Measurements from ENCODE around the gene DENND4C.
"Not testable (repeated sequence)": the region's sequence is repeated elsewhere in the genome, so short reads cannot be mapped to it uniquely, and the experiment has no call there.

DNA sequence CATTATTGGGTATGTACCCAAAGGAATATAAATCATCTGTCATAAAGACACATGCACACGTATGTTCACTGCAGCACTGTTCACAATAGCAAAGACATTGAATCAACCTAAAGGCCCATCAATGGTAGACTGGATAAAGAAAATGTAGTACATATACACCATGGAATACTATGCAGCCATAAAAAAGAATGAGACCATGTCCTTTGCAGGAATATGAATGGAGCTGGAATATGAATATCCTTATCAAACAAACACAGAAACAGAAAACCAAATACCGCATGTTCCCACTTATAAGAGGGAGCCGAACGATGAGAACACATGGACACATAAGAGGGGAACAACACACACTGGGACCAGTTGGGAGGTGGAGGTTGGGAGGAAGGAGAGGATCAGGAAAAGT, 159.0 kb downstream of the DENND4C start:
- TF ChIP-seq, protein P1, sequence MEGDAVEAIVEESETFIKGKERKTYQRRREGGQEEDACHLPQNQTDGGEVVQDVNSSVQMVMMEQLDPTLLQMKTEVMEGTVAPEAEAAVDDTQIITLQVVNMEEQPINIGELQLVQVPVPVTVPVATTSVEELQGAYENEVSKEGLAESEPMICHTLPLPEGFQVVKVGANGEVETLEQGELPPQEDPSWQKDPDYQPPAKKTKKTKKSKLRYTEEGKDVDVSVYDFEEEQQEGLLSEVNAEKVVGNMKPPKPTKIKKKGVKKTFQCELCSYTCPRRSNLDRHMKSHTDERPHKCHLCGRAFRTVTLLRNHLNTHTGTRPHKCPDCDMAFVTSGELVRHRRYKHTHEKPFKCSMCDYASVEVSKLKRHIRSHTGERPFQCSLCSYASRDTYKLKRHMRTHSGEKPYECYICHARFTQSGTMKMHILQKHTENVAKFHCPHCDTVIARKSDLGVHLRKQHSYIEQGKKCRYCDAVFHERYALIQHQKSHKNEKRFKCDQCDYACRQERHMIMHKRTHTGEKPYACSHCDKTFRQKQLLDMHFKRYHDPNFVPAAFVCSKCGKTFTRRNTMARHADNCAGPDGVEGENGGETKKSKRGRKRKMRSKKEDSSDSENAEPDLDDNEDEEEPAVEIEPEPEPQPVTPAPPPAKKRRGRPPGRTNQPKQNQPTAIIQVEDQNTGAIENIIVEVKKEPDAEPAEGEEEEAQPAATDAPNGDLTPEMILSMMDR (IDR thresholded peaks at IDR 0.05) = not testable (repeated sequence)
- not testable (repeated sequence) for TF ChIP-seq ZFX (IDR thresholded peaks at IDR 0.05; ENCODE audit: borderline replicate concordance)

Data from 22Rv1 (cell line).